ENCODE measurements around the gene RBMX2.
"Not testable (repeated sequence)": the region's sequence is repeated elsewhere in the genome, so short reads cannot be mapped to it uniquely, and the experiment has no call there.

Gene RBMX2, protein sequence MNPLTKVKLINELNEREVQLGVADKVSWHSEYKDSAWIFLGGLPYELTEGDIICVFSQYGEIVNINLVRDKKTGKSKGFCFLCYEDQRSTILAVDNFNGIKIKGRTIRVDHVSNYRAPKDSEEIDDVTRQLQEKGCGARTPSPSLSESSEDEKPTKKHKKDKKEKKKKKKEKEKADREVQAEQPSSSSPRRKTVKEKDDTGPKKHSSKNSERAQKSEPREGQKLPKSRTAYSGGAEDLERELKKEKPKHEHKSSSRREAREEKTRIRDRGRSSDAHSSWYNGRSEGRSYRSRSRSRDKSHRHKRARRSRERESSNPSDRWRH

DNA sequence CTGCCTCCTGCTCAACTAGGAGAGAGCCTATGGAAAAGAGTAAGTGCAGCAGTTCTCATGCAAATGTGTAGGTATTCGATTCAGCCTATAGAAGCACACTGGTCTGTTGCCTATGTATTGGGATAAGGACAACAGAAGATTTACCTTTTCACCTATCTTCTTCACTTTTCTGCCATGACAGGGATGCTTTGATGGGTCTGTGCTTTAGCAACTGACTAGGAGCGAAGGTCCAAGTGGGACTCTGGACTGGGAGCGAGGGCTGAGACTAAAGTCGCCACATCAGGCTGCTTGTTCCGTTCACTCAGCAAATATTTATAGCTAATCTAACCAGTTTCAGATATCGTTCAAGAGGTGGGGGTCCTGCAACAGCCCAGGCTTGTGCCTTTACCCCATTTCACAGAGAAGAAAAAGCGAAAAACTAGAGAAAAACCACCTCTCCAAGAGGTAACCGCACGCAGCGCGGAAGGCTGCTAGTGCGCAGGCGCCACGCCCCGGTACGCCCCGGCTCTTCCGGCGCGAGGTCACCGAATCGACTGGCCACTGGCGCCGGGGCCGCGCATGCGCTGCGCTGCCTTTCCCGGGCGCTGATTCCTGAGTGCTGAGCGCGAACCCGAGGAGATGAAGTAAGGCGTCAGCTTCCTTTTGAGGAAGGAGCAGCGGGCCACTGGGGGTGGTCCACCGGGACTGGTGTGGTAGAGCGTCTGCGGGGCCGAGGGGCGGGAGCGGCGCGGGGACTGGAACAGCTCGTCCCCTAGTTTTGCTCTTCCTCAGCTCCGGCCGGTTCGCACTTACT lies at the start of gene RBMX2:
Gene RBMX2, plus strand, starts transcription at position 573 of the 793 bp plus-strand sequence. Its CDS starts 46 bp downstream, at position 619.
- peak; percentile 34 to 36 for DNase-seq (ENCODE audit: low read depth in 2 of 2)

DNA sequence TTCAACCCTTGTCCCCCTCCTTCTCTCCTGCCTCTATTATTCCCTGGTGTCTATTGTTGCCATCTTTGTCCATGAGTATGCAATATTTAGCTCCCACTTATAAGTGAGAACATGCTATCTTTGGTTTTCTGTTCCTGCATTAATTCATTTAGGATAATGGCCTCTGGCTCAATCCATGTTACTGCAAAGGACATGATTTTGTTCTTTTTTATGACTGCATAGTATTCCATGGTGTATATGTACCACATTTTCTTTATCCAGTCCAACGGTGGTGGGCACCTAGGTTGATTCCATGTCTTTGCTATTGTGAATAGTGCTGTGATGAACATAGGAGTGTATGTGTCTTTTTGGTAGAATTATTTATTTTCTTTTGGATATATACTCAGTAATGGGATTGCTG lies 49.7 kb upstream of the RBMX2 start:
- not testable (repeated sequence) for DNase-seq (ENCODE audit: low read depth in 2 of 2)

DNA sequence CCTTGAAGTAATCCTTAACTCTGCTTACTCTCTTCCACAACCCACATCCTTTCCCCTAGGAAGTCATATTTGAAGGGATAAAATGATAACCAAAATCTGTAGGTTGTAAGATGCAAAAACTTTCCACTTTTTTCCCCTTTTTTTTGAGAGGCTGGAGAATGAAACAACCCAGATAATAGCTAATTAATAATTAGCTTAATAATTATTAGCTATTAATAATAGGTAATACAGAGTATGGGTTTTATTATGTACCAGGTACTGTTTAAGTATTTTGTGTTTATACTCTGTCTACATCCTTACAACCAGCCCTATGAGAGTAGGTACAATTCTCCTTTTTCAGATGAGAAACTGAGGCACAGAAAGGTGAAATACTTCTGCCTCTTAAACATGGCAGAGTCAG lies 25.7 kb upstream of the RBMX2 start:
- no peak for DNase-seq (ENCODE audit: low read depth in 2 of 2)

DNA sequence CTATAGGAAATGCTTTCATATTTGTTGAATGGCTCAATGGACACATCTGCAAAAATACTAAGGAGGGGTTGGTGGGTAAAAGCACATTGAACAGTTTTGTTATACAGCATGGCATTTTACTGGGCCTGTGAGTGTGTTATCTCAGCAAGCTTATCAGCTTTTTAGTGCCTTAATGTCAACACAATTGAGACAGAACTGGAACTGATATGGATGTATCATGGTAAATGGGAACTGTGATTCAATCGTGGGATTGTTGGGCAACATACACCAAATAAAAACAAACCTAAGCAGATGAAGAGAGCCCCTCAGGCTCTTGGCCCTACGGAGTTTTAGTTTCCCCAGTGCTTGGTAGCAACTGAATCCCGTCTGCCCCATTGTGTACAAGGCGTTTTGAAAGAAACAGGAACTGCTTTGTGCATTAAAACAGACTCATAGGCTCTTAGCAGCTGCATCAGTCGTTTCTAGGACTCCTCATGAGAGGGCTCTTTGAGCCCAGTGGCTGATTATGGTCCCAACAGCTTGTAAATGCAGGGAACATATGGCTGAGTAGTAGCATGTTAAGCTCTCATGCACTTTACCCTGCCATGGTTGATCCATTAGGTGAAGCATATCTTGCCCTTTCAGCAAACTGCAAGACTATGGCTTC lies 23.6 kb upstream of the RBMX2 start:
- no peak for DNase-seq (ENCODE audit: low read depth in 2 of 2)

DNA sequence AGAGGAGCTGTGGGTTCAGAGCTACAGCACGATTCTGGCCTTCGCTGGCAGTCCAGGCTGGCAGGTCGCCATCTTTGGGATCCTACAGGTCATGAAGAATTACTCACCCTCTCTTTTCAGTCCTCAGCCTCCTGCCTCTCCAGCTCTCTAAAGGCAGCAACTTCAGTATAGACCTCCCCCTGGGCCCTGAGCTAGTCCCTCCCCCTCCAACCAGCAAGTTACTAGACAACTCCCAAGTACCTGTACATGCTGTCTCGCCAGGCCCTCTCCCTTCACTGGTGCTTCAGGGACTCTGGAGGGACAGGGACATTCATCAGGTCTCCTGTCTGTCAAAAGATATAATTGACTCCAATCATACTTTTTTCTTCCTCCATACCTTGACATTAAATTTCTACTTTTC lies 16.3 kb upstream of the RBMX2 start, which contains the start of gene GPR119:
Gene GPR119, minus strand, starts transcription at position 155 of the 400 bp plus-strand sequence. CDS start 227 bp downstream, outside the sequence.
- DNase-seq (ENCODE audit: low read depth in 2 of 2), result no peak

DNA sequence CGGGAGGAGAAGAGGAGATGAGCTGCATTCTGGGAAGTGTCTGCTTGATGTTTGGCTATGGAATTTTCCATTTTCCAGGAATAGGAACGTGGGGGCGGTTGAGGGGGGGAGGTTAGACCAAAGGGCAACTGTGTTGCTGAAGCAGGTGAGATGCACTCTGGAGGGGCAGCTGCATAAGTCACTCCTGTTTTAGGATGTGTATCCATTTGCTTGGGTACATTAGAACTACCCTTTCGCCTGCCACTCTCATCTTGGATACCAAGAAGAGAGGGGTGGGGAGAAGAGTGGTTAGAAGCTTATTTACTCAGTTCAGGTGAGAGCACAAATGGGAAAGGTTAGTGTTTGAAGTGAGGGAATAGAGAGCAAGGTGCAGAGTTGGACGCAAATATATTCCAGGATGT lies 15.4 kb upstream of the RBMX2 start:
- no peak for DNase-seq (ENCODE audit: low read depth in 2 of 2)

DNA sequence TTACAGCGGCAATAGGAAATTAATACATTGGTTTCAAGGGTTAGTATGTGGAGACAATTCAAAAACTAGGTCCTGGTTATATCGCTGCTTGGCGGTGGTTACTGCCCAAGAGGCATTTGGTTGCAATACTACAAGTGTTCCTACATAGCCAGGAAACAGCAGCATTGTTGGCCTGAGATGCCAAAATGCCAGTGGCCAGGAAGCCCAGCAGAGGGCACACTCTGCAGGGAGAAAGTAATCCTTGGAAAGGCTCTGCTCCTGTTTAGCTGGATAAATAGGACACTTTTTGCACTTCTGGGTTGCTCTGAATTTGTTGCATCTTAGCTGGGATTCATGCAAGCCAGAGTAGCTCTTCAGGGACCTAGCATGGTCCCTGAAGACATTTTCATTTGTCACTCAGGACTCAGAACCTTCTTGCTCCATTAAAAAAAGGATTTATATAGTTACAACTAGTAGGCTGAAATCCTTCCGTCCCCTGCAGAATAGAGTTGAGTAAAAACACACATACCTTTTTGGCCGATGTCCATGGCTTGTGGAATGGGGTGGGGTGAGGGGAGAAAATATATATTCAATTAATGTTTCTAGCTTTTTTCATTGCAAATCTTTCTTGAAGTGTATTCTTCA lies 8.2 kb upstream of the RBMX2 start:
- no peak for DNase-seq (ENCODE audit: low read depth in 2 of 2)

DNA sequence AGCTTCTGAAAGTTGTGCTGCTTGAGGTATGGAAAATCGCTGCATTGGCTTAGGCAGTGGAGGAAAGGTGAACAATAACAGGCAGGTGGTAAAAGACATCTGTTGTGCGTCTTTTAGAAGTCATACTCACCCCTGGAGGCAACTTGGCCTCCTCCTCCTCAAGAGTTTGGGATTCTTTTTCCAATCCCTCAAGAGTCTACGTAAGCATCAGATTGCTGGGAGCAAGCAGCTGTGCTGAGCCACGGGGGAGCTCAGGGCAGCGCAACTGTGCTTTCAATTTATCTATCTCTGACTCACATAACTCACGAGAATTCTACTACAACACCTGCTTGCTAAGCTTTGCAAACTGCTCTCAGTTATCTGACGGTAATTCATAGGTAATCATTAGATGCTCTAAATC lies 6.4 kb upstream of the RBMX2 start:
- DNase-seq (ENCODE audit: low read depth in 2 of 2), result no peak

DNA sequence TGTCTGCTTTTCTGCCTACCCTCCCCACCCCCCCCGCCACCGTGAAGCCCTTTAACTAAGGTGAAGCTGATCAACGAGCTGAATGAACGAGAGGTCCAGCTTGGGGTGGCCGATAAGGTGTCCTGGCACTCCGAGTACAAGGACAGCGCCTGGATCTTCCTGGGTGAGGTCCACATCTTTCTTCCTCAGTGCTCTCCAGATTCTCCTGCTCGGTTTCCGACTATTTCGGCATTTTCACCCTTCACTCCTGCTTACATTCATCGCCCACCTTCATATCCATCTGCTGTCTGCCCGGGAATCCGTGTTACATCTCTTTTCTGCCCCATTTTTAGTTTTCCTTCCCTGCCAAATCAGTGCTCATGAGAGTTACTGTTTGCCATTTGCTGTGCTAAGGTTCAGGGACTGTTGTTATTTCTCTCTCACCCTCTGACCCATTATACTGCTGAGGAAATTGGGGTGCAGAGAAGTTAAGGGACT lies 459 bp downstream of the RBMX2 start:
- no peak for DNase-seq (ENCODE audit: low read depth in 2 of 2)

DNA sequence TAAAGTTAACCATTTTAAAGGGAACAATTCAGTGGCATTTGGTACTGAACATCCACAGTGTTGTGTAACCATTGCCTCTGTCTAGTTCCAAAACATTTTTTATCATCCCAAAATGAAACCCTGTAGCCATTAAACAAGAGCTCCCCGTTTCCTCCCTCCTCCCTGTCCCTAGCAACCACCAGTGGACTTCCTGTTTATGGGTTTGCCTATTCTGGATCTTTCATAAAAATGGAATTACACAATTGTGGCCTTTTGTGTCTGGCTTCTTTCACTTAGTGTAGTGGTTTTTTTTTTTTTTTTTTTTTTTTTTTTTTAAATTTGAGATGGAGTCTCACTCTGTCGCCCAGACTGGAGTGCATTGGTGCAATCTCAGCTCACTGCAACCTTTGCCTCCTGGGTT lies 11.6 kb downstream of the RBMX2 start:
- DNase-seq (ENCODE audit: low read depth in 2 of 2), result no peak

DNA sequence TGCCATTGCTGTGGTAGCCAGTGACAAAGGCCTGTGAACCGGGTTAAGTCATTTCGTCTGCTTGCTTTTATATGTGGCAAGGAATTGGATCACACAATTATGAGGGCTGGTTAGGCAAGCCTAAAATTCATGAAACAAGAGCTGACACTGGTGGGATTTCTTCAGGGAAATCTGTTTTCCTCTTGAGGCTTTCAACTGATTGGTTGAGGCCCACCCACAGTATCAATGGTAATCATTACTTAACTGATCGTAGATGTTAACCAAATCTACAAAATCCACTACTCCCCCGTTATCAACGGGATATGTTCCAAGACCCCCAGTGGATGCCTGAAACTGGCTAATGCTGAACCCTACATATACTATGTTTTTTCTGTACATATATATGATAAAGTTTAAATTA lies 13.0 kb downstream of the RBMX2 start:
- no peak for DNase-seq (ENCODE audit: low read depth in 2 of 2)

DNA sequence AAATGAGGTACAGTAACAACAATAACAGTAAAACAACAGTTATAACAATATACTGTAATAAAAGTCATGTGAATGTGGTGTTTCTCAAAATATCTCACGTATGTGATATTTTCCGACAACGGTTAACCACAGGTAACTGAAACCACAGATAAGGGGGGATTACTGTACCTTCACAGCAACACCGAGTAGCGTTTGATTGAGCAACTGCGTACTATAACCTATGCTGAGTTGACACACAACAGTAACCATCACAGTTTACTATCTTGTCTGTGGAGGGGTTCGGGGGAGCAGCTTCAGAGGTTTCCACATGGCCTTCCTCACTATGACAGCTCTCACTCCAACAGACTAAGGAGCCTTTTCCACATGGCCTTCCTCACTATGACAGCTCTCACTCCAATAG lies 13.4 kb downstream of the RBMX2 start:
- DNase-seq (ENCODE audit: low read depth in 2 of 2), result no peak

DNA sequence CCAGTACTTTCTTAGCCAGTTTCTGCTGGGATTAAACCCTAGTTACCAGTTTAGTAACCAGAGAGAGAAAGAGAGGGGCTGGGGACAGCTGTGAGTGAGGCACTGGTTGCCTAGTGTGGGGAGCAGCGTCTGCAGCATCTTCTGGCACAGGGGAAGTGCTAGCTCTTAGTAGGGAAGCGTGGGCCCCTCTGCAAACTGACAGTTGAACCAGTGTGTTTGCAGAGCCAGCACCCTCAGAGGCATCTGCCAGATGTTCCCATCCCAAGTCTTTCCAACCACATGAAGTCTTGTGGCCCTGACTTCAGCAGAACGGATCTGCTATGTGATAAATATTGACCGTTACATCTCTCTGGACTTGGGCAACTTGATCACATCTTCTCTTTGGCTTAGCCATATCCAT lies 15.0 kb downstream of the RBMX2 start:
- no peak for DNase-seq (ENCODE audit: low read depth in 2 of 2)

DNA sequence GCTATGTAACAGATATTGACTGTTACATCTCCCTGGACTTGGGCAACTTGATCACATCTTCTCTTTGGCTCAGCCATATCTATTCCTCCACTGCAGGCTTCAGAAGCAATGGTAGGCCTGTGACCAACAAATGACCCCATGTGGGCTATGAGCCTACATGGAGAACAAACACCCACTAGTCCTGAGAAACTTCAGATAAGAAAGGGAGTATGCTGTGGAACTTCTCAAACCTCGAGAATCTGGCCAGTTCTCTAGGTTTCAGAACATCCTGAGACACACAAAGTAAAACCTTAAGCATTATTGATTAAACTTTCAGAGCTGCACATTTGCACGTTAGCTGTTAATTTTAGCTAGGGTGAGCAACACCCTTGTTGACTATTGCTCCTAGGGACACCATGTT lies 16.3 kb downstream of the RBMX2 start:
- no peak for DNase-seq (ENCODE audit: low read depth in 2 of 2)

DNA sequence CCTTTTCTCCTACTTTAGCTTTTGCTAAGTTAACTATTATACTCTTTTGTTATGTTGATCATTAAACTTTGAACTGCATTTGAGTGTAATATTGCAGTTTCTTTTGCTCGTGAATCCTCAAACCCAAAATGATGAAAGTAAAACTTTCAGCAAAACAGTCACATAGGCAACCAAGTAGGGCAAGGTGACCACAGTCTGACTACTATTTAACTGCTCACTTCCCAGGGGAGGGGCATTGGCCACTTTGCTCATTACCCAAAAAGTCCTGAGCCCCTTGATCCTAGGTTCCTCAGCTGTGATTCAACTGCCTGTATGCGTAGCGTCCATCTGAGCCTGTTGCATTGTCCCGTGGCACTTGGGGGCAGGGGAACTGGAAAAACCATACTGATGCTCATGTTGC lies 17.0 kb downstream of the RBMX2 start:
- DNase-seq (ENCODE audit: low read depth in 2 of 2), result no peak

DNA sequence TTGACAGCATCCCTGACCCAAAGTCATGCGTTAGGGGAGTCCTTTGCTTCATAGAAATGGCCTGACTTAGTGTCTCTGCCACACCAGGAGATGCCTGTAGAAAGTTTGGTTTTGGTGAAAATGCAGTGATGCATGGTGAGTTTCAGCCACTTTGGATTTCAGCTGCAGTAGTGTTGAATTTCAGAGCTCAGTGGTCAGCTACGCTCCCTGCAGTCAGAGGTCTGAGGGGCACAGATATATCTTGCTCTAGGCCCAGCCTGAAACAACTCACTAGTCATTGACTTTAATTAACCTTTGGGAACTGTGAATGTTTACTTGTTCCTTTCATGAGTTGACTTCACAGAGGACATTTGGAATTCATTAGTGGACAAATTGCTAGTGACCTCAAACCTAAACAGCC lies 17.5 kb downstream of the RBMX2 start:
- no peak for DNase-seq (ENCODE audit: low read depth in 2 of 2)

DNA sequence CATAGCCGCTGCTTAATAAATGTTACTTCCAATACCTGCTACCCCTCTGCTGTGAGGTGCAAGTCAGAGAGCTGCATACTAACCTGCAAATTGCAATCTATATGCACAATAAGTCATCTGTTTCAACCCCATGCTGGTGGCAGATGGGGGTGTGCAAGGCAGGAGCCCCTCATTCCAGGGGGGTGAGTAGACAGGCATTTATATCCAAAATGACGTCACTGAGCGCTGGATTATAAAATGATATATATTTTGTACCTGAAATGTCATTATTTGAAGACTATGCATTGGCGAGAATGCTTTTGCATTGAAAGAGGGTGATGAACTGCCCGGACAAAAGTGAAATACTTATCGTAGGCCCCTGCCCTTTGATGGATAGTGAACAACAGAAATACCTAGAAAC lies 24.7 kb downstream of the RBMX2 start:
- DNase-seq (ENCODE audit: low read depth in 2 of 2), result no peak

DNA sequence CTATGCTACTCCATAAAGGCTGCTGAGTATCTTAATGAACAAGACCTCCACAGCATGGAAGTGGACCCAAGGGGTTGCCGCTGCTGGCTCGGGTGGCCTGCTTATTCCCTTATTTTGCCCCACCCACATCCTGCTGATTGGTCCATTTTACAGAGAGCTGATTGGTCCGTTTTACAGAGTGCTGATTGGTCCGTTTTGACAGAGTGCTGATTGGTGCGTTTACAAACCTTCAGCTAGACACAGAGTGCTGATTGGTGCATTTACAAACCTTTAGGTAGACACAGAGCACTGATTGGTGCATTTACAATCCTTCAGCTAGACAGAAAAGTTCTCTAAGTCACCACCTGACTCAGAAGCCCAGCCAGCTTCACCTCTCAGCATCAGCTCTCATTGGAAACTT lies 27.4 kb downstream of the RBMX2 start:
- not testable (repeated sequence) for DNase-seq (ENCODE audit: low read depth in 2 of 2)

DNA sequence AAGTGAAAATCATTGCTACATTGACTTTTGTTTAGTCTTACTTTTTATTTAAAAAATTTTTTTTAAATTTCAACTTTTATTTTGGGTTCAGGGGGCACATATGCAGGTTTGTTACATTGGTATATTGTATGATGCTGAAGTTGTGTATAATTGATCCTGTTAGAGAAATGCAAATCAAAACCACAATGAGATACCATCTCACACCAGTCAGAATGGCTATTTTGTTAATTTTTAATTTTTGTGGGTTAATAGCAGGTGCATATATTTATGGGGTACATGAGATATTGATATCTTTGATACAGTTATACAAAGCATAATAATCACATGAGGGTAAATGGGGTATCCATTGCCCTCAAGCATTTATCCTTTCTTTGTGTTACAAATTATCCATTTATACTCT lies 34.1 kb downstream of the RBMX2 start:
- DNase-seq (ENCODE audit: low read depth in 2 of 2), result no peak

DNA sequence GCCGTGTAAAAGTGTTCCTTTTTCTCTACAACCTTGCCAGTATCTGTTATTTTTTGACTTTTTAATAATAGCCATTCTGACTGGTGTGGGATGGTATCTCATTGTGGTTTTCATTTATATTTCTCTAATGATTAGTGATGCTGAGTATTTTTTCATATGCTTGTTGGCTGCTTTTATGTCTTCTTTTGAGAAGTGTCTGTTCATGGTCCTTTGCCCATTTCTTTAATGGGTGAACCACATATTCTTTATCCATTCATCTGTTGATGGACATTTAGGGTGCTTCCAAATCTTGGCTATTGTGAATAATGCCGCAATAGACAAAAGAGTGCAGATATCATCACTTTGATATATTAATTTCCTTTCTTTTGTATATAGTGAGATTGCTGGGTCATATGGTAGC lies 36.2 kb downstream of the RBMX2 start:
- not testable (repeated sequence) for DNase-seq (ENCODE audit: low read depth in 2 of 2)

DNA sequence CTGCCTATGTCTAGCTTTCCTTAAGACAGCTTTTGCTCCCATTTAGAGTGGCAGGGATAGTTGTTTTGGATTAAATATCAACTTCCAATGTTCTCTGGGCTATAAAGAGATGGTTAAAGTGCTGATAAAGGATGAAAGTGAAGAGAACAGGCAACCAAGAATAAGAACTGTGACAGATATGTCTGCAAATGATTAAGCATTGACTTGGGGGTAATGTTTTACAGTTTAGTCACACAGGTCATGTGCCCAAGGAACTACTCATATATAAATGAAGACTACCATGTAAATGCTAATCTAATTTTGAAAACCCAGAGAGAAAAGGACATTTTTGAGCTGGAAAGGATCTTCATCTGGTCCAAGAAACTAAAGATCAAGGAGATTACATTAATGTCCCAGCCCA lies 42.1 kb downstream of the RBMX2 start:
- no peak for DNase-seq (ENCODE audit: low read depth in 2 of 2)
